IMR-90 (cell line): Measurements from ENCODE around the gene OTUD7B. TPM values are rescaled to one million over a fixed set of nuclear protein-coding genes. Genes with fewer than 3 reads are reported as not detected.
"Not testable (repeated sequence)": the region's sequence is repeated elsewhere in the genome, so short reads cannot be mapped to it uniquely, and the experiment has no call there.

Source experiments
- ATAC-seq: fragments of 200-7000 bp; cut with Tn5 transposase; 2 replicates; pipeline ENCODE4 v1.9.1; 2020; ENCODE audit warnings: low read depth, mild to moderate bottlenecking, moderate library complexity
- BruUV-seq: library from RNA; stranded (reverse); fragments of 400-500 nt; replicated peaks from 2 replicates; lab custom pipeline; 2021; lab: Mats Ljungman, UMichigan
- CTCF ChIA-PET: fragments of 300-600 bp; formaldehyde crosslinking; extraction: SDS; loops from one replicate; lab custom pipeline; 2021; ENCODE audit warnings: antibody characterized with exemption; lab: Yijun Ruan, JAX
- POLR2A ChIA-PET: fragments of 300-600 bp; sonication (Branson Sonifier 250); formaldehyde crosslinking; loops from one replicate; lab custom pipeline; 2022; ENCODE audit warnings: antibody characterized with exemption; ENCODE audit not compliant: unreplicated experiment; lab: Charles Lee
- DNase-seq: peaks from one replicate; pipeline ENCODE4 v3.0.0; 2013
- H2AFZ ChIP-seq: replicated peaks from 2 replicates; pipeline ENCODE3; 2013; ENCODE audit warnings: low read length, mild to moderate bottlenecking; ENCODE audit not compliant: poor library complexity
- H2AK5ac ChIP-seq: 2 replicates; pipeline ENCODE4 v1.6.1; 2013; ENCODE audit warnings: low read depth, low read length, inconsistent platforms
- H2AK9ac ChIP-seq: replicated peaks from 2 replicates; pipeline ENCODE3; 2013; ENCODE audit warnings: mild to moderate bottlenecking, low read depth, low read length, moderate library complexity; ENCODE audit not compliant: poor library complexity
- H2BK120ac ChIP-seq: 2 replicates; pipeline ENCODE4 v1.6.1; 2013; ENCODE audit warnings: low read depth, low read length, inconsistent platforms
- H2BK15ac ChIP-seq: 3 replicates; pipeline ENCODE4 v1.6.1; 2013; ENCODE audit warnings: low read depth, low read length, inconsistent platforms
- H2BK20ac ChIP-seq: 2 replicates; pipeline ENCODE4 v1.6.1; 2013; ENCODE audit warnings: low read depth, mild to moderate bottlenecking, inconsistent platforms, low read length, moderate library complexity
- H2BK5ac ChIP-seq: 2 replicates; pipeline ENCODE4 v1.6.1; 2013; ENCODE audit warnings: mild to moderate bottlenecking, low read depth, low read length, inconsistent platforms; ENCODE audit not compliant: poor library complexity, severe bottlenecking
- H3K14ac ChIP-seq: replicated peaks from 2 replicates; pipeline ENCODE4 v1.6.1; 2013; ENCODE audit warnings: low read depth, low read length, inconsistent platforms
- H3K18ac ChIP-seq: 2 replicates; pipeline ENCODE4 v1.6.1; 2013; ENCODE audit warnings: low read depth, low read length, control low read depth
- H3K23ac ChIP-seq: 2 replicates; pipeline ENCODE4 v1.6.1; 2013; ENCODE audit warnings: low read depth, low read length, inconsistent platforms
- H3K27ac ChIP-seq: 2 replicates; pipeline ENCODE4 v1.5.1; 2013; ENCODE audit warnings: mild to moderate bottlenecking, control low read depth, low read length; ENCODE audit not compliant: insufficient read depth
- H3K27me3 ChIP-seq: 2 replicates; pipeline ENCODE4 v1.6.1; 2013; ENCODE audit warnings: low read length; ENCODE audit not compliant: control insufficient read depth, insufficient read depth
- H3K36me3 ChIP-seq: 2 replicates; pipeline ENCODE4 v1.6.1; 2013; ENCODE audit warnings: low read length, mixed read lengths; ENCODE audit not compliant: control insufficient read depth, insufficient read depth
- H3K4ac ChIP-seq: 2 replicates; pipeline ENCODE4 v1.6.1; 2013; ENCODE audit warnings: low read depth, low read length, inconsistent platforms
- H3K4me1 ChIP-seq: 2 replicates; pipeline ENCODE4 v1.6.1; 2013; ENCODE audit warnings: low read length, mixed read lengths; ENCODE audit not compliant: control insufficient read depth, insufficient read depth
- H3K4me2 ChIP-seq: 2 replicates; pipeline ENCODE4 v1.6.1; 2013; ENCODE audit warnings: low read depth, mild to moderate bottlenecking, control low read depth, low read length, moderate library complexity
- H3K4me3 ChIP-seq: 2 replicates; pipeline ENCODE4 v1.5.1; 2013; ENCODE audit warnings: low read depth, mild to moderate bottlenecking, control low read depth, low read length, moderate library complexity; ENCODE audit not compliant: insufficient read depth
- H3K56ac ChIP-seq: 2 replicates; pipeline ENCODE4 v1.6.1; 2013; ENCODE audit warnings: low read length, inconsistent platforms; ENCODE audit not compliant: insufficient read depth; ENCODE audit errors: extremely low read depth
- H3K79me1 ChIP-seq, 2 experiments: 2 replicates each; pipeline ENCODE4 v1.6.1; 2013; ENCODE audit warnings: low read length in 2 of 2, inconsistent platforms in 1 of 2, low read depth in 1 of 2
- H3K9ac ChIP-seq: 2 replicates; pipeline ENCODE4 v1.6.1; 2013; ENCODE audit warnings: low read depth, low read length, control low read depth
- H3K9me1 ChIP-seq: 2 replicates; pipeline ENCODE4 v1.6.1; 2013; ENCODE audit warnings: low read length, inconsistent platforms; ENCODE audit not compliant: insufficient read depth
- H3K9me3 ChIP-seq: 2 replicates; pipeline ENCODE4 v1.6.1; 2013; ENCODE audit warnings: low read length; ENCODE audit not compliant: control insufficient read depth, insufficient read depth
- H4K20me1 ChIP-seq: 2 replicates; pipeline ENCODE4 v1.6.1; 2013; ENCODE audit warnings: low read length, inconsistent platforms; ENCODE audit not compliant: insufficient read depth
- H4K5ac ChIP-seq: 2 replicates; pipeline ENCODE4 v1.6.1; 2013; ENCODE audit warnings: mild to moderate bottlenecking, low read depth, low read length, control low read depth
- H4K8ac ChIP-seq, 2 experiments: 2 replicates each; pipeline ENCODE4 v1.6.1; 2013; ENCODE audit warnings: low read depth in 2 of 2, low read length in 2 of 2, control low read depth in 1 of 2, inconsistent platforms in 1 of 2
- H4K91ac ChIP-seq: 2 replicates; pipeline ENCODE4 v1.6.1; 2013; ENCODE audit warnings: low read depth, low read length, inconsistent platforms; ENCODE audit not compliant: insufficient read depth
- CEBPB ChIP-seq: IDR thresholded peaks from 2 replicates; pipeline ENCODE4 v1.6.1; 2012; ENCODE audit warnings: low read depth, low read length, improper control_type of control experiment
- FOS ChIP-seq: fragments of 150-350 bp; IDR thresholded peaks from 2 replicates; pipeline ENCODE4 v1.6.1; 2016; ENCODE audit warnings: low read depth, low read length
- MAFK ChIP-seq: IDR thresholded peaks from 2 replicates; pipeline ENCODE4 v1.6.1; 2012; ENCODE audit warnings: low read depth, low read length, improper control_type of control experiment
- MXI1 ChIP-seq: IDR thresholded peaks from 2 replicates; pipeline ENCODE4 v1.6.1; 2012; ENCODE audit warnings: low read depth, mild to moderate bottlenecking, low read length, moderate library complexity, borderline replicate concordance
- WGBS, 2 experiments: methylation state at CpG; one replicate each; pipeline versions ENCODE4 v1.1.5 to v1.1.7; 2013; ENCODE audit warnings: missing lambda C conversion rate in 2 of 2; ENCODE audit not compliant: insufficient read length in 1 of 2; ENCODE audit errors: extremely low coverage in 2 of 2; 5-methylcytosine and 5-hydroxymethylcytosine counted together
- dilution Hi-C: fragments of 300-500 bp; cut with HindIII; formaldehyde crosslinking; loops from one replicate; pipeline ENCODE4 v1.14.3; 2018; ENCODE audit warnings: low sequenced_read_pairs; ENCODE audit not compliant: unreplicated experiment
- in situ Hi-C: fragments of 300-500 bp; cut with MboI; formaldehyde crosslinking; loops from 3 replicates; pipeline ENCODE4 v1.14.3; 2019; ENCODE audit warnings: low sequenced_read_pairs, inconsistent platforms, mixed read lengths
- intact Hi-C: fragments of 100-400 bp; cut with micrococcal nuclease; formaldehyde crosslinking; loops from 2 replicates; pipeline ENCODE4 v1.10.0; 2022
- polyA plus RNA-seq, 3 experiments: library from polyadenylated mRNA; depleted of rRNA; stranded (reverse); fragments of >200 nt; gene quantifications; 2 replicates each; pipeline ENCODE4 v1.2.3, GENCODE V29; 2012; ENCODE audit warnings: low replicate concordance in 1 of 3
- total RNA-seq: library from RNA; depleted of rRNA; stranded (reverse); fragments of >200 nt; gene quantifications from 2 replicates; pipeline ENCODE4 v1.2.3, GENCODE V29; 2012

OTUD7B gene
- total and polyA plus RNA-seq, 2 of the 4 experiments (the other 2 are of a cell fraction), result 7.5 to 18.6 TPM

GRCh38 chr1:149940427-149940826 is 70.1 kb downstream of the OTUD7B start:
- TF ChIP-seq CEBPB (no peak), MXI1 (no peak), MAFK (no peak), FOS (no peak)
- Histone ChIP-seq H4K8ac (no peak overlapping the region), H3K9ac (no peak overlapping the region), H2BK5ac (no peak overlapping the region), H3K36me3 (peaks cover 19% of the 10 kb centered on the region), H2AK9ac (no peak overlapping the region), H2BK20ac (no peak overlapping the region), H3K27ac (no peak overlapping the region), H2AFZ (no peak overlapping the region), H3K9me1 (peaks cover 19% of the 10 kb centered on the region), H3K4me2 (no peak overlapping the region), H3K14ac (no peak overlapping the region), H4K5ac (no peak overlapping the region), H2BK120ac (no peak overlapping the region), H3K9me3 (no peaks in the 10 kb centered on the region), H3K79me1 (peaks cover 3 to 41% of the 10 kb centered on the region in 2 experiments), H3K27me3 (no peaks in the 10 kb centered on the region), H4K91ac (no peak overlapping the region), H3K4me1 (peaks cover 11% of the 10 kb centered on the region), H4K20me1 (no peaks in the 10 kb centered on the region), H3K4ac (no peak overlapping the region), H2BK15ac (no peak overlapping the region; the same call in 2 of the 3 replicates), H3K56ac (no peak overlapping the region), H3K18ac (no peak overlapping the region), H3K23ac (no peak overlapping the region), H3K4me3 (no peak overlapping the region), H2AK5ac (peak overlapping the region; percentile 46; the same call in 1 of the 2 replicates)
- ATAC-seq (no peak), DNase-seq (no peak)
- intact Hi-C loops, result loop anchor here (10.0 kb wide), 1 partner anchor 844 kb away; no protein-coding TSS in a partner anchor
- dilution Hi-C loops, result no loop called here
- 100% methylated on average over 1 of the region's 3 CpGs; no CpG with 5 or more reads in 1 of the 2 experiments for WGBS, 2 experiments
- no TSS peak for BruUV-seq
- ChIA-PET POLR2A (no interaction called here), CTCF (interaction anchor here (0.5 to 0.8 kb wide), 4 partner anchors 11 to 1108 kb away, joined by 3 read pairs; no protein-coding TSS in a partner anchor)
- in situ Hi-C loops, result no loop called here

DNA sequence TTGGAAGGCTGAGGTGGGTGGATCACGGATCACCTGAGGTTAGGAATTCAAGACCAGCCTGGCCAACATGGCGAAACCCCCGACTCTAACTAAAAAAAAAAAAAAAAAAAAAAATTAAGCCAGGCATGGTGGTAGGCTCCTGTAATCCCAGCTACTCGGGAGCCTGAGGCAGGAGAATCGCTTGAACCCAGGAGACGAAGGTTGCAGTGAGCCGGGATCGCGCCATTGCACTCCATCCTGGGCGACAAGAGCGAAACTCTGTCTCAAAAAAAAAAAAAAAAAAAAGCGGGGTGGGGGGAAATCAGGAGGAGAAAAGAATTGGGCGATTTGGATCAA is 71.9 kb downstream of the OTUD7B start:
- ATAC-seq, H3K4me3 ChIP-seq, H3K9me3 ChIP-seq, H3K14ac ChIP-seq, H2BK15ac ChIP-seq, dilution Hi-C loops, DNase-seq, H3K27me3 ChIP-seq, H3K18ac ChIP-seq, BruUV-seq, POLR2A ChIA-PET, H2BK20ac ChIP-seq, H3K23ac ChIP-seq, CTCF ChIA-PET, H4K20me1 ChIP-seq, H3K9ac ChIP-seq, H3K36me3 ChIP-seq, H4K5ac ChIP-seq: not testable (repeated sequence)
- Histone ChIP-seq H3K27ac (peak overlapping the region; percentile 46), H2AK5ac (peak overlapping the region; percentile 97), H2AK9ac (peak overlapping the region; percentile 82), H4K8ac (peak overlapping the region in 1 of 2 experiments; percentile 56; a peak in 1 of 4 replicates), H3K56ac (0 out of 2 replicates have a peak overlapping the region, but pooled peaks have one; percentile 52), H4K91ac (peak overlapping the region; percentile 71), H2BK5ac (peak overlapping the region; percentile 5), H2BK120ac (peak overlapping the region; percentile 56; the same call in 1 of the 2 replicates), H3K4ac (peak overlapping the region; percentile 81), H2AFZ (peak overlapping the region; percentile 86), H3K9me1 (peaks cover 26% of the 10 kb centered on the region), H3K4me1 (peaks cover 11% of the 10 kb centered on the region), H3K79me1 (peaks cover 3 to 53% of the 10 kb centered on the region in 2 experiments), H3K4me2 (peak overlapping the region; percentile 52)
- intact Hi-C loops, result loop anchor here (5.0 kb wide), 1 partner anchor 46 kb away; no protein-coding TSS in a partner anchor
- in situ Hi-C loops, result loop anchor here (5.0 kb wide), 1 partner anchor 36 kb away; no protein-coding TSS in a partner anchor
- no CpG with 5 or more reads among the region's 13 CpGs for WGBS, 2 experiments
